PFSK-1 (cell line): ENCODE results near the gene ASIC2.

ENCODE experiments used
- FOXP2 ChIP-seq: optimal IDR thresholded peaks from 2 replicates; pipeline ENCODE3; 2011; ENCODE audit warnings: borderline replicate concordance, control low read depth, inconsistent platforms; ENCODE audit not compliant: insufficient read depth; ENCODE audit errors: extremely low read length, extremely low read depth
- POLR2AphosphoS5 ChIP-seq: IDR thresholded peaks from 2 replicates; pipeline ENCODE4 v1.6.1; 2012; ENCODE audit warnings: low read depth, mild to moderate bottlenecking, control low read depth, low read length, moderate library complexity
- SIN3A ChIP-seq: IDR thresholded peaks from 2 replicates; pipeline ENCODE4 v1.6.1; 2012; ENCODE audit warnings: mild to moderate bottlenecking, low read length, moderate library complexity, borderline replicate concordance; ENCODE audit not compliant: insufficient read depth
- TAF1 ChIP-seq: IDR thresholded peaks from 2 replicates; pipeline ENCODE4 v1.6.1; 2012; ENCODE audit warnings: low read length, control low read depth, borderline replicate concordance; ENCODE audit not compliant: insufficient read depth
- TF ChIP-seq, protein P1 (sequence below), 2 experiments: IDR thresholded peaks; 2 replicates each; pipeline versions ENCODE4 v1.6.1 to v1.8.0; 2011 to 2012; ENCODE audit warnings: low read depth in 2 of 2, low read length in 2 of 2, control low read depth in 1 of 2, inconsistent platforms in 1 of 2, mild to moderate bottlenecking in 1 of 2, moderate library complexity in 1 of 2; ENCODE audit not compliant: insufficient read depth in 1 of 2

Gene ASIC2

DNA sequence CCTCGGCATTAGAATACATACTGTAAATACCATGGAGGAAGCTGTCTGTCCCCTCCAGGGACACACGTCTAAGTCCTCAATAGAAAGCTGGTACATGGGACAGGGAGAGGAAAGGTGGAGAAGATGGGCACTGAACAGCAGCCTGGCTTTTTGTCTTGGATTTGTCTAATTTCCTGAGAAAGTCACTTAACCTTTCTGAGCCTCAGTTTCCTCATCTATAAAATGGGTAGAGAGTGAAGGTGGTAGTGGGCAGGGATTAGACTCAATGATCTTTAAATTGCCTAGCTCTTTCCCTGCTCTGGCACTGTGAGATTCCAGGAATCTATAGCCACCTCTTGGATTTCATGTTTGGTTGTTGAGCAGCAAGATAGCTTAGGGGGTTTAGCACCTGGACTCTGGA, 96.2 kb downstream of the ASIC2 start:
- TF ChIP-seq FOXP2 (no peak), SIN3A (no peak), TAF1 (no peak)
- TF ChIP-seq, protein P1, sequence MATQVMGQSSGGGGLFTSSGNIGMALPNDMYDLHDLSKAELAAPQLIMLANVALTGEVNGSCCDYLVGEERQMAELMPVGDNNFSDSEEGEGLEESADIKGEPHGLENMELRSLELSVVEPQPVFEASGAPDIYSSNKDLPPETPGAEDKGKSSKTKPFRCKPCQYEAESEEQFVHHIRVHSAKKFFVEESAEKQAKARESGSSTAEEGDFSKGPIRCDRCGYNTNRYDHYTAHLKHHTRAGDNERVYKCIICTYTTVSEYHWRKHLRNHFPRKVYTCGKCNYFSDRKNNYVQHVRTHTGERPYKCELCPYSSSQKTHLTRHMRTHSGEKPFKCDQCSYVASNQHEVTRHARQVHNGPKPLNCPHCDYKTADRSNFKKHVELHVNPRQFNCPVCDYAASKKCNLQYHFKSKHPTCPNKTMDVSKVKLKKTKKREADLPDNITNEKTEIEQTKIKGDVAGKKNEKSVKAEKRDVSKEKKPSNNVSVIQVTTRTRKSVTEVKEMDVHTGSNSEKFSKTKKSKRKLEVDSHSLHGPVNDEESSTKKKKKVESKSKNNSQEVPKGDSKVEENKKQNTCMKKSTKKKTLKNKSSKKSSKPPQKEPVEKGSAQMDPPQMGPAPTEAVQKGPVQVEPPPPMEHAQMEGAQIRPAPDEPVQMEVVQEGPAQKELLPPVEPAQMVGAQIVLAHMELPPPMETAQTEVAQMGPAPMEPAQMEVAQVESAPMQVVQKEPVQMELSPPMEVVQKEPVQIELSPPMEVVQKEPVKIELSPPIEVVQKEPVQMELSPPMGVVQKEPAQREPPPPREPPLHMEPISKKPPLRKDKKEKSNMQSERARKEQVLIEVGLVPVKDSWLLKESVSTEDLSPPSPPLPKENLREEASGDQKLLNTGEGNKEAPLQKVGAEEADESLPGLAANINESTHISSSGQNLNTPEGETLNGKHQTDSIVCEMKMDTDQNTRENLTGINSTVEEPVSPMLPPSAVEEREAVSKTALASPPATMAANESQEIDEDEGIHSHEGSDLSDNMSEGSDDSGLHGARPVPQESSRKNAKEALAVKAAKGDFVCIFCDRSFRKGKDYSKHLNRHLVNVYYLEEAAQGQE (IDR thresholded peaks at IDR 0.05; ENCODE audit: insufficient read depth in 1 of 2, low read depth in 2 of 2, low read length in 2 of 2), result no peak

DNA sequence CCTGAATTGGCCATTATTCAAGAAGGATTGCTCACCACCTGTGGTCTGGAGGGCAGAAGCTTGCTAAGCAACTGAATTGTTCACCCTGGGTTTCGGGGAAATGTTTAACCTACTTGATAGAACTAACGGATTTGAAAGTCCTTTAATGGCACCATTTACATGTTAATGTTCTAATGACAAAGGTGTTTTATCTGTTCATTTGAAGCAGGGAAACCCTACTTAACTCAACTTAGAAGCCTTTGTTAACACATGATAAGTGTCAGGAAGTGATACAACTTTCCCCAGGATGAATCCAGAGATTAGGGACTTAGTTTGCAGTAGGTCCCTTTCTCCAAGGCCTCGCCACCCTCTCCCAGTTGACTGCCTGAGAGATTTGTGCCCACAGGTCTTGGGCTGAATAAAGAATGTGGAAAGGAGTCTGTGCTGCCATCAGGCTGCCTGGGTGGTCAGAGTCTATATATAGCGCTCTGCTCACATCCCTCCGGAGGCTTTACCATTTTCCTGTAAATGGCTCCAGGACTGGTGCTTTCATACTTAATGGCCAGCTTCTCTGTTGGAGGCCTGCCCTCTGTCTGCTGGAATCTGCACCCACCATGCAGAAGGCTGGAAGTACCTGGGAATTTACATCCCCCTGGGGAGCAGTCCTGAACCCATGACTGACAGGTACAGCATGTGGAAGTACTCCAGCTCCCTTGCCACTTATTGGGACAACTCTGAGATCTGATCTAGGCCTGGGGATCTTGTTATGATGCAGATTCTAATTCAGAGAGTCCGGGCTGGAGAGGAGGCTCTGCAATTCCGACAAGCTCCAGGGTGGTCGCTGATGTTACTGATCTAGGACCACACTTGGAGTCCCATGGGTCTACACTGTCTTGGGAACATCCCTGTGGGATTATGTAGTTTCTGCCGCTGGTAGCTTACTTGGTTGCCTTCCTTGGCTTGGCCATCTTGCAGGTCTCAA, 99.9 kb downstream of the ASIC2 start:
- TF ChIP-seq FOXP2 (no peak), TAF1 (no peak), POLR2AphosphoS5 (no peak), SIN3A (no peak)
- TF ChIP-seq, protein P1 (IDR thresholded peaks at IDR 0.05; ENCODE audit: insufficient read depth in 1 of 2, low read depth in 2 of 2, low read length in 2 of 2), result no peak

DNA sequence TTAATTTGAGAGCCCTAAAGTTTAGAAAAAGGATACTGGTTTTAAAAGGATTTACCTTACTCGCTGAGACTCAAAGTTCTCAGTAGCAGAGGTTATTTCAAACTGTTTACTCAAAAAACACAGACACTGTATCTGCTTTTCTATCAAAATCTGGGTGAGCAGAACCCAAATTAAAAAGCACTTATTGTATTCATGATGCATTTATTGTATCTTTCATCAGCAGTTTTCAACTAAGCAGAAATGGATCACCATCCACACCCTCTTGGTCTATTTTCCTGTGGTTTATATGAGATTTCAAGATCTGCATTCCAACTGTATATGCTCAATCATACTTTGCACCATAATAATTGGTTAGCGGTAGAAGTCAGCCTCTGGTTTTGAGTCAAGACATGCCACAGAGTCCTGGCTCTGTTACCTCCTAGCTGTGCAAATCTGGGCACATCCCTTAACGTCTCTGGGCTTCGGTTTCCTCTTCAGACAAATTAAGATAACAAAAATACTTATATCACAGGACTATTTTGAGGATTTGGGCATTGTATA, 109.5 kb downstream of the ASIC2 start:
- TF ChIP-seq SIN3A (no peak), POLR2AphosphoS5 (no peak), TAF1 (no peak), FOXP2 (no peak)
- TF ChIP-seq, protein P1 (IDR thresholded peaks at IDR 0.05; ENCODE audit: insufficient read depth in 1 of 2, low read depth in 2 of 2, low read length in 2 of 2), result no peak

DNA sequence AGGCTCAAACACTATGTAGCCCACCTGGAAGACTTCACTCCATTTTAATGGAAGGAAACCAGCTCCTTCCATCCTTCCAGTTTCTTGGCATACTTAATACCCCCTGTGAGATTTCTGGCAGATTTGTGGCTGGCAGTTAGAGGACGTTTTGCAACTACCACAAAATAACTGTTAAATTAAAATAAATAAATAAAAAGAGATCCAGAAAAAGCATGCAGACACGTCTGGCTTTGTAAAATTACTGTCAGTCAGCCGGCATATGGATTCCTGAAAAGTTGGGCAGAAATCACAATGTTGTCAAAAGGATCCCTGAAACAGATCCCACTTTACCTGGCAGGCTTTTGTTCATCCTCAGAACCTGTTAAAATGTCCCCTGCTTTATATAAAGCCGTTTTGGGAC, 113.9 kb downstream of the ASIC2 start:
- TF ChIP-seq SIN3A (no peak), FOXP2 (no peak), POLR2AphosphoS5 (no peak)
- TF ChIP-seq, protein P1 (IDR thresholded peaks at IDR 0.05; ENCODE audit: insufficient read depth in 1 of 2, low read depth in 2 of 2, low read length in 2 of 2), result no peak
